Transverse colon (tissue), 3 donors: Measurements from ENCODE around the gene USPL1.

Experiments used
- POLR2A ChIP-seq: fragments of 450-650 bp; IDR thresholded peaks from one replicate; pipeline ENCODE4 v1.6.1; 2016; ENCODE audit warnings: antibody characterized with exemption, mild to moderate bottlenecking, moderate library complexity
- TF ChIP-seq, protein P1 (sequence below), 5 experiments: fragments of 200-600 bp in 3 of 5; fragments of 450-650 bp in 2 of 5; sonication (generic) in 3 of 5; IDR thresholded peaks; 1 replicate in 2 of 5; 2 replicates in 3 of 5; pipeline ENCODE4 v1.5.1; 2016 to 2017; ENCODE audit warnings: antibody characterized with exemption in 5 of 5, inconsistent platforms in 3 of 5, mild to moderate bottlenecking in 2 of 5, moderate library complexity in 1 of 5

- TF ChIP-seq, protein P1, sequence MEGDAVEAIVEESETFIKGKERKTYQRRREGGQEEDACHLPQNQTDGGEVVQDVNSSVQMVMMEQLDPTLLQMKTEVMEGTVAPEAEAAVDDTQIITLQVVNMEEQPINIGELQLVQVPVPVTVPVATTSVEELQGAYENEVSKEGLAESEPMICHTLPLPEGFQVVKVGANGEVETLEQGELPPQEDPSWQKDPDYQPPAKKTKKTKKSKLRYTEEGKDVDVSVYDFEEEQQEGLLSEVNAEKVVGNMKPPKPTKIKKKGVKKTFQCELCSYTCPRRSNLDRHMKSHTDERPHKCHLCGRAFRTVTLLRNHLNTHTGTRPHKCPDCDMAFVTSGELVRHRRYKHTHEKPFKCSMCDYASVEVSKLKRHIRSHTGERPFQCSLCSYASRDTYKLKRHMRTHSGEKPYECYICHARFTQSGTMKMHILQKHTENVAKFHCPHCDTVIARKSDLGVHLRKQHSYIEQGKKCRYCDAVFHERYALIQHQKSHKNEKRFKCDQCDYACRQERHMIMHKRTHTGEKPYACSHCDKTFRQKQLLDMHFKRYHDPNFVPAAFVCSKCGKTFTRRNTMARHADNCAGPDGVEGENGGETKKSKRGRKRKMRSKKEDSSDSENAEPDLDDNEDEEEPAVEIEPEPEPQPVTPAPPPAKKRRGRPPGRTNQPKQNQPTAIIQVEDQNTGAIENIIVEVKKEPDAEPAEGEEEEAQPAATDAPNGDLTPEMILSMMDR (IDR thresholded peaks at IDR 0.05): no peak
- no peak for TF ChIP-seq POLR2A
These were observed 86.9 kb downstream of the USPL1 start for GRCh38 chr13:30704596-30704995.
